Measurements from ENCODE around the gene PSMB4. TPM values are rescaled to one million over a fixed set of nuclear protein-coding genes. Genes with fewer than 3 reads are reported as not detected.

The PSMB4 gene
- total RNA-seq, 1 experiment from 2014 or later: 703 TPM

Other genes starting within 250 kb of the PSMB4 start
- not detected in 2 replicates for gene TNFAIP8L2, start 242.9 kb upstream of the PSMB4 start, total RNA-seq (2014; rRNA removed; shearing (Covaris generic); ENCODE audit: low replicate concordance)
- gene LYSMD1, start 233.7 kb upstream of the PSMB4 start, total RNA-seq (2014; rRNA removed; shearing (Covaris generic); ENCODE audit: low replicate concordance): 2.0 and 11.4 TPM in 2 replicates
- gene SCNM1, start 233.4 kb upstream of the PSMB4 start, total RNA-seq (2014; rRNA removed; shearing (Covaris generic); ENCODE audit: low replicate concordance): 43.1 and 69.6 TPM in 2 replicates
- not detected in 2 replicates for gene TMOD4, start 223.6 kb upstream of the PSMB4 start, total RNA-seq (2014; rRNA removed; shearing (Covaris generic); ENCODE audit: low replicate concordance)
- gene VPS72, start 209.4 kb upstream of the PSMB4 start, total RNA-seq (2014; rRNA removed; shearing (Covaris generic); ENCODE audit: low replicate concordance): 87.3 and 105 TPM in 2 replicates
- 28.3 and 38.6 TPM in 2 replicates for gene PIP5K1A, start 201.0 kb upstream of the PSMB4 start, total RNA-seq (2014; rRNA removed; shearing (Covaris generic); ENCODE audit: low replicate concordance)
- 225 and 311 TPM in 2 replicates for gene PSMD4, start 144.8 kb upstream of the PSMB4 start, total RNA-seq (2014; rRNA removed; shearing (Covaris generic); ENCODE audit: low replicate concordance)
- gene ZNF687, start 117.3 kb upstream of the PSMB4 start, total RNA-seq (2014; rRNA removed; shearing (Covaris generic); ENCODE audit: low replicate concordance): 14.9 and 22.9 TPM in 2 replicates
- 42.2 and 44.2 TPM in 2 replicates for gene PI4KB, start 72.2 kb upstream of the PSMB4 start, total RNA-seq (2014; rRNA removed; shearing (Covaris generic); ENCODE audit: low replicate concordance)
- 39.5 and 61.6 TPM in 2 replicates for gene RFX5, start 52.3 kb upstream of the PSMB4 start, total RNA-seq (2014; rRNA removed; shearing (Covaris generic); ENCODE audit: low replicate concordance)
- 6.0 and 10.2 TPM in 2 replicates for gene SELENBP1, start 26.9 kb upstream of the PSMB4 start, total RNA-seq (2014; rRNA removed; shearing (Covaris generic); ENCODE audit: low replicate concordance)
- gene POGZ, start 59.9 kb downstream of the PSMB4 start, total RNA-seq (2014; rRNA removed; shearing (Covaris generic); ENCODE audit: low replicate concordance): 4.2 and 5.7 TPM in 2 replicates
- 0.05 TPM in 1 of 2 replicates, not detected in the other for gene CGN, start 111.8 kb downstream of the PSMB4 start, total RNA-seq (2014; rRNA removed; shearing (Covaris generic); ENCODE audit: low replicate concordance)
- 18.8 and 19.8 TPM in 2 replicates for gene TUFT1, start 140.7 kb downstream of the PSMB4 start, total RNA-seq (2014; rRNA removed; shearing (Covaris generic); ENCODE audit: low replicate concordance)
- gene SNX27, start 212.5 kb downstream of the PSMB4 start, total RNA-seq (2014; rRNA removed; shearing (Covaris generic); ENCODE audit: low replicate concordance): 17.1 and 44.5 TPM in 2 replicates